ENCODE data around the gene TBC1D14. TPM values are rescaled to one million over a fixed set of nuclear protein-coding genes. Genes with fewer than 3 reads are reported as not detected.

TBC1D14 gene
- total and polyA plus RNA-seq, 2 of the 4 experiments (the other 2 are of a cell fraction): 31.7 to 40.7 TPM

- H2AK9ac ChIP-seq (replicated peaks; ENCODE audit: low read depth, low read length, poor library complexity): no peak overlapping the region
- no peak for DNase-seq
- no peaks in the 10 kb centered on the region for H3K79me1 ChIP-seq (ENCODE audit: low read depth in 1 of 2, low read length in 2 of 2)
- H2AFZ ChIP-seq (replicated peaks; ENCODE audit: low read length, poor library complexity): peak overlapping the region; percentile 70
- no peak overlapping the region for H4K91ac ChIP-seq (ENCODE audit: insufficient read depth, low read depth, low read length)
- no peaks in the 10 kb centered on the region for H3K27me3 ChIP-seq (ENCODE audit: control insufficient read depth, insufficient read depth, low read length)
- WGBS, 2 experiments (ENCODE audit: extremely low coverage in 2 of 2, insufficient read length in 1 of 2): 60% methylated on average over 14 of the region's 24 CpGs; no CpG with 5 or more reads in 1 of the 2 experiments
- no peak for TF ChIP-seq RCOR1 (IDR thresholded peaks at IDR 0.05; ENCODE audit: insufficient replicate concordance, low read length)
- no peak for TF ChIP-seq MAZ (IDR thresholded peaks at IDR 0.05; ENCODE audit: borderline replicate concordance, low read depth, low read length)
- TF ChIP-seq RFX5 (IDR thresholded peaks at IDR 0.05; ENCODE audit: low read depth, low read length): no peak
- TF ChIP-seq RAD21 (IDR thresholded peaks at IDR 0.05; ENCODE audit: low read length): no peak
- no peak for TF ChIP-seq BHLHE40 (IDR thresholded peaks at IDR 0.05; ENCODE audit: low read depth, low read length)
- TF ChIP-seq MXI1 (IDR thresholded peaks at IDR 0.05; ENCODE audit: borderline replicate concordance, low read depth, low read length): no peak
- no peak for TF ChIP-seq CHD1 (IDR thresholded peaks at IDR 0.05; ENCODE audit: low read depth, low read length)
- no peak for TF ChIP-seq POLR2A (IDR thresholded peaks at IDR 0.05; ENCODE audit: low read depth, low read length)
- no peak for TF ChIP-seq FOS (IDR thresholded peaks at IDR 0.05; ENCODE audit: low read depth, low read length)
- no peak for TF ChIP-seq USF2 (IDR thresholded peaks at IDR 0.05; ENCODE audit: low read depth, low read length)
- no peak for TF ChIP-seq CTCF (conservative IDR thresholded peaks at IDR 0.05; ENCODE audit: low read depth, low read length)
- TF ChIP-seq MAFK (IDR thresholded peaks at IDR 0.05; ENCODE audit: low read depth, low read length): no peak
- TF ChIP-seq NFE2L2 (IDR thresholded peaks at IDR 0.05; ENCODE audit: low read depth, low read length): no peak
- no peak for TF ChIP-seq CEBPB (IDR thresholded peaks at IDR 0.05; ENCODE audit: low read depth, low read length)
- TF ChIP-seq ELK1 (IDR thresholded peaks at IDR 0.05; ENCODE audit: borderline replicate concordance, low read depth, low read length): no peak
- no peak for TF ChIP-seq SMC3 (IDR thresholded peaks at IDR 0.05; ENCODE audit: low read depth, low read length)
- H2AK5ac ChIP-seq (ENCODE audit: low read depth, low read length): no peak overlapping the region
- H3K27ac ChIP-seq (ENCODE audit: insufficient read depth, low read length): no peak overlapping the region
- CTCF ChIA-PET: no interaction called here
- intact Hi-C loops (cut with micrococcal nuclease) (no loop called here), in situ Hi-C loops (cut with MboI; ENCODE audit: low sequenced_read_pairs) (no loop called here), dilution Hi-C loops (cut with HindIII; ENCODE audit: low sequenced_read_pairs, unreplicated experiment) (no loop called here)
- no peak overlapping the region for H3K4ac ChIP-seq (ENCODE audit: low read depth, low read length)
- no peak overlapping the region for H3K18ac ChIP-seq (ENCODE audit: low read depth, low read length)
- no peak for ATAC-seq (ENCODE audit: low read depth)
- H3K56ac ChIP-seq (ENCODE audit: extremely low read depth, insufficient read depth, low read length): no peak overlapping the region
- H3K9me3 ChIP-seq (ENCODE audit: control insufficient read depth, insufficient read depth, low read length): no peaks in the 10 kb centered on the region
- 0 out of 2 replicates have a peak, but pooled peaks cover 3% of the 10 kb centered on the region for H3K9me1 ChIP-seq (ENCODE audit: insufficient read depth, low read length)
- H4K5ac ChIP-seq (ENCODE audit: low read depth, low read length): no peak overlapping the region
- H3K4me1 ChIP-seq (ENCODE audit: control insufficient read depth, insufficient read depth, low read length): peaks cover 3% of the 10 kb centered on the region; the same call in 1 of the 2 replicates
- H3K36me3 ChIP-seq (ENCODE audit: control insufficient read depth, insufficient read depth, low read length): no peaks in the 10 kb centered on the region
- no TSS peak for BruUV-seq (replicated peaks)
- H4K20me1 ChIP-seq (ENCODE audit: insufficient read depth, low read length): no peaks in the 10 kb centered on the region
- no peak overlapping the region for H2BK20ac ChIP-seq (ENCODE audit: low read depth, low read length)
- no peak overlapping the region for H2BK120ac ChIP-seq (ENCODE audit: low read depth, low read length)
- POLR2A ChIA-PET (ENCODE audit: unreplicated experiment): no interaction called here
- no peak overlapping the region for H4K8ac ChIP-seq (ENCODE audit: low read depth in 2 of 2, low read length in 2 of 2)
- H3K23ac ChIP-seq (ENCODE audit: low read depth, low read length): no peak overlapping the region
- H3K4me2 ChIP-seq (ENCODE audit: low read depth, low read length): no peak overlapping the region
- no peak overlapping the region for H2BK15ac ChIP-seq (ENCODE audit: low read depth, low read length)
- H3K4me3 ChIP-seq (ENCODE audit: insufficient read depth, low read depth, low read length): no peak overlapping the region
- no peak overlapping the region for H3K9ac ChIP-seq (ENCODE audit: low read depth, low read length)
- H2BK5ac ChIP-seq (ENCODE audit: low read depth, low read length, poor library complexity, severe bottlenecking): no peak overlapping the region
- no peak overlapping the region for H3K14ac ChIP-seq (replicated peaks; ENCODE audit: low read depth, low read length)
Measured at GRCh38 chr4:6901669-6902317, 7.8 kb upstream of the TBC1D14 start.
